ENCODE data around the gene AUTS2.

- no peak for TF ChIP-seq CTCF (IDR thresholded peaks at IDR 0.05)
- no peak for TF ChIP-seq POLR2A (IDR thresholded peaks at IDR 0.05)
Observed at GRCh38 chr7:70104243-70104642, 506.0 kb downstream of the AUTS2 start.
